ENCODE data around the gene CARD10.

The CARD10 gene

GRCh38 chr22:37556710-37557109 lies 37.5 kb upstream of the CARD10 start:
- TF ChIP-seq MAX (IDR thresholded peaks at IDR 0.05) (no peak), REST (IDR thresholded peaks at IDR 0.05; ENCODE audit: low read depth) (no peak), TCF12 (IDR thresholded peaks at IDR 0.05; ENCODE audit: low read depth) (no peak), TEAD4 (IDR thresholded peaks at IDR 0.05) (peak; percentile 33; the same call in 1 of the 2 replicates)

GRCh38 chr22:37555029-37555428 lies 35.8 kb upstream of the CARD10 start:
- TF ChIP-seq RAD21 (IDR thresholded peaks at IDR 0.05; ENCODE audit: low read depth) (no peak), MAX (IDR thresholded peaks at IDR 0.05) (no peak), REST (IDR thresholded peaks at IDR 0.05; ENCODE audit: low read depth) (no peak), TAF1 (IDR thresholded peaks at IDR 0.05; ENCODE audit: low read depth) (no peak), CEBPB (IDR thresholded peaks at IDR 0.05) (no peak), USF1 (IDR thresholded peaks at IDR 0.05) (no peak), CREB1 (IDR thresholded peaks at IDR 0.05; ENCODE audit: low read depth) (no peak), TCF12 (IDR thresholded peaks at IDR 0.05; ENCODE audit: low read depth) (no peak), FOXM1 (IDR thresholded peaks at IDR 0.05; ENCODE audit: borderline replicate concordance, low read depth) (no peak), NFIC (IDR thresholded peaks at IDR 0.05) (no peak), ZBTB7A (IDR thresholded peaks at IDR 0.05; ENCODE audit: low read depth) (no peak), EGR1 (IDR thresholded peaks at IDR 0.05) (no peak), TEAD4 (IDR thresholded peaks at IDR 0.05) (no peak), YY1 (IDR thresholded peaks at IDR 0.05; ENCODE audit: low read depth) (no peak), EP300 (IDR thresholded peaks at IDR 0.05; ENCODE audit: borderline replicate concordance) (no peak)

- TF ChIP-seq MAX (IDR thresholded peaks at IDR 0.05) (no peak), EP300 (IDR thresholded peaks at IDR 0.05; ENCODE audit: borderline replicate concordance) (no peak), REST (IDR thresholded peaks at IDR 0.05; ENCODE audit: low read depth) (no peak), NFIC (IDR thresholded peaks at IDR 0.05) (no peak), EGR1 (IDR thresholded peaks at IDR 0.05) (no peak), YY1 (IDR thresholded peaks at IDR 0.05; ENCODE audit: low read depth) (no peak), FOXM1 (IDR thresholded peaks at IDR 0.05; ENCODE audit: borderline replicate concordance, low read depth) (no peak), USF1 (IDR thresholded peaks at IDR 0.05) (no peak), TAF1 (IDR thresholded peaks at IDR 0.05; ENCODE audit: low read depth) (no peak), CEBPB (IDR thresholded peaks at IDR 0.05) (no peak), ZBTB7A (IDR thresholded peaks at IDR 0.05; ENCODE audit: low read depth) (no peak), RAD21 (IDR thresholded peaks at IDR 0.05; ENCODE audit: low read depth) (no peak), TEAD4 (IDR thresholded peaks at IDR 0.05) (no peak), TCF12 (IDR thresholded peaks at IDR 0.05; ENCODE audit: low read depth) (no peak), CREB1 (IDR thresholded peaks at IDR 0.05; ENCODE audit: low read depth) (no peak)
Observed at GRCh38 chr22:37553725-37554124, 34.5 kb upstream of the CARD10 start.

- TF ChIP-seq EGR1 (IDR thresholded peaks at IDR 0.05) (no peak), EP300 (IDR thresholded peaks at IDR 0.05; ENCODE audit: borderline replicate concordance) (no peak), YY1 (IDR thresholded peaks at IDR 0.05; ENCODE audit: low read depth) (no peak), TEAD4 (IDR thresholded peaks at IDR 0.05) (no peak), CEBPB (IDR thresholded peaks at IDR 0.05) (no peak), TAF1 (IDR thresholded peaks at IDR 0.05; ENCODE audit: low read depth) (no peak), ZBTB7A (IDR thresholded peaks at IDR 0.05; ENCODE audit: low read depth) (no peak), USF1 (IDR thresholded peaks at IDR 0.05) (no peak), REST (IDR thresholded peaks at IDR 0.05; ENCODE audit: low read depth) (no peak), MAX (IDR thresholded peaks at IDR 0.05) (no peak), FOXM1 (IDR thresholded peaks at IDR 0.05; ENCODE audit: borderline replicate concordance, low read depth) (no peak), TCF12 (IDR thresholded peaks at IDR 0.05; ENCODE audit: low read depth) (no peak), RAD21 (IDR thresholded peaks at IDR 0.05; ENCODE audit: low read depth) (no peak), NFIC (IDR thresholded peaks at IDR 0.05) (no peak), CREB1 (IDR thresholded peaks at IDR 0.05; ENCODE audit: low read depth) (no peak)
Observed at GRCh38 chr22:37552524-37553163, 33.4 kb upstream of the CARD10 start.
